Measurements from ENCODE around the gene SCUBE3.

GRCh38 chr6:35165630-35166071 lies 48.1 kb upstream of the SCUBE3 start:
- TF ChIP-seq, protein P1, sequence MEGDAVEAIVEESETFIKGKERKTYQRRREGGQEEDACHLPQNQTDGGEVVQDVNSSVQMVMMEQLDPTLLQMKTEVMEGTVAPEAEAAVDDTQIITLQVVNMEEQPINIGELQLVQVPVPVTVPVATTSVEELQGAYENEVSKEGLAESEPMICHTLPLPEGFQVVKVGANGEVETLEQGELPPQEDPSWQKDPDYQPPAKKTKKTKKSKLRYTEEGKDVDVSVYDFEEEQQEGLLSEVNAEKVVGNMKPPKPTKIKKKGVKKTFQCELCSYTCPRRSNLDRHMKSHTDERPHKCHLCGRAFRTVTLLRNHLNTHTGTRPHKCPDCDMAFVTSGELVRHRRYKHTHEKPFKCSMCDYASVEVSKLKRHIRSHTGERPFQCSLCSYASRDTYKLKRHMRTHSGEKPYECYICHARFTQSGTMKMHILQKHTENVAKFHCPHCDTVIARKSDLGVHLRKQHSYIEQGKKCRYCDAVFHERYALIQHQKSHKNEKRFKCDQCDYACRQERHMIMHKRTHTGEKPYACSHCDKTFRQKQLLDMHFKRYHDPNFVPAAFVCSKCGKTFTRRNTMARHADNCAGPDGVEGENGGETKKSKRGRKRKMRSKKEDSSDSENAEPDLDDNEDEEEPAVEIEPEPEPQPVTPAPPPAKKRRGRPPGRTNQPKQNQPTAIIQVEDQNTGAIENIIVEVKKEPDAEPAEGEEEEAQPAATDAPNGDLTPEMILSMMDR (IDR thresholded peaks at IDR 0.05), result no peak
- no peak for TF ChIP-seq EZH2 (IDR thresholded peaks at IDR 0.05; ENCODE audit: borderline replicate concordance, insufficient read depth, low read depth, low read length, poor library complexity, severe bottlenecking)

Measured in B cell (primary cell).